GM23338 (cell line): ENCODE data around the gene TANC2. TPM values are rescaled to one million over a fixed set of nuclear protein-coding genes. Genes with fewer than 3 reads are reported as not detected.

ENCODE experiments used
- ATAC-seq: fragments of 200-7000 bp; cut with Tn5 transposase; 3 replicates; pipeline ENCODE4 v1.9.1; 2020
- DNase-seq: peaks from one replicate; pipeline ENCODE4 v3.0.0-alpha.2; 2015; ENCODE audit warnings: low spot score
- H2AFZ ChIP-seq: fragments of 200-600 bp; sonication (generic); 2 replicates; pipeline ENCODE4 v1.8.0; 2016; ENCODE audit warnings: antibody characterized with exemption, mild to moderate bottlenecking, moderate library complexity
- H3F3A ChIP-seq: fragments of 200-600 bp; sonication (generic); replicated peaks from 2 replicates; pipeline ENCODE4 v1.8.0; 2017; ENCODE audit warnings: antibody characterized with exemption, mixed run types, low read depth
- H3K27ac ChIP-seq: fragments of 200-600 bp; sonication (generic); 2 replicates; pipeline ENCODE4 v1.6.1; 2016; ENCODE audit warnings: low read depth
- H3K27me3 ChIP-seq: fragments of 200-600 bp; sonication (generic); 2 replicates; pipeline ENCODE4 v1.8.0; 2016; ENCODE audit warnings: mild to moderate bottlenecking, mixed run types, moderate library complexity; ENCODE audit not compliant: insufficient read depth
- H3K36me3 ChIP-seq: fragments of 200-600 bp; sonication (generic); 2 replicates; pipeline ENCODE4 v1.8.0; 2016; ENCODE audit warnings: mild to moderate bottlenecking; ENCODE audit not compliant: insufficient read depth
- H3K4me1 ChIP-seq: fragments of 200-600 bp; sonication (generic); 2 replicates; pipeline ENCODE4 v1.8.0; 2016; ENCODE audit warnings: mild to moderate bottlenecking, moderate library complexity; ENCODE audit not compliant: insufficient read depth
- H3K4me2 ChIP-seq: fragments of 200-600 bp; sonication (generic); 2 replicates; pipeline ENCODE4 v1.7.1; 2017; ENCODE audit warnings: mixed run types
- H3K4me3 ChIP-seq: fragments of 200-600 bp; sonication (generic); 2 replicates; pipeline ENCODE4 v1.6.1; 2016; ENCODE audit warnings: mixed run types
- H3K79me2 ChIP-seq: fragments of 200-600 bp; sonication (generic); replicated peaks from 2 replicates; pipeline ENCODE4 v1.8.0; 2017; ENCODE audit warnings: mild to moderate bottlenecking; ENCODE audit not compliant: insufficient read depth
- H3K9me2 ChIP-seq: fragments of 200-600 bp; sonication (generic); 2 replicates; pipeline ENCODE4 v1.8.0; 2017; ENCODE audit not compliant: insufficient read depth
- H4K20me1 ChIP-seq: fragments of 200-600 bp; sonication (generic); replicated peaks from 2 replicates; pipeline ENCODE4 v1.8.0; 2017; ENCODE audit warnings: mild to moderate bottlenecking; ENCODE audit not compliant: insufficient read depth
- H3K27ac Mint-ChIP-seq: 2 replicates; pipeline ENCODE4 v1.8.0; 2020; ENCODE audit warnings: inconsistent platforms, mild to moderate bottlenecking, moderate library complexity, mixed read lengths
- H3K27me3 Mint-ChIP-seq: 3 replicates; pipeline ENCODE4 v1.8.0; 2022; ENCODE audit warnings: low read depth, mild to moderate bottlenecking, moderate library complexity, mixed read lengths, inconsistent platforms; ENCODE audit not compliant: insufficient read depth, poor library complexity
- H3K36me3 Mint-ChIP-seq: 3 replicates; pipeline ENCODE4 v1.8.0; 2021; ENCODE audit warnings: low read depth, mild to moderate bottlenecking, inconsistent platforms, moderate library complexity, mixed read lengths
- H3K4me1 Mint-ChIP-seq: 3 replicates; pipeline ENCODE4 v1.8.0; 2020; ENCODE audit warnings: mild to moderate bottlenecking, inconsistent platforms, mixed read lengths
- H3K4me3 Mint-ChIP-seq: 3 replicates; pipeline ENCODE4 v1.8.0; 2021; ENCODE audit warnings: moderate library complexity, mild to moderate bottlenecking, inconsistent platforms, mixed read lengths
- H3K9me3 Mint-ChIP-seq: 3 replicates; pipeline ENCODE4 v1.8.0; 2020; ENCODE audit warnings: moderate library complexity, mild to moderate bottlenecking, inconsistent platforms, mixed read lengths
- CREB1 ChIP-seq: fragments of 250-450 bp; sonication (Bioruptor Pico); IDR thresholded peaks from 2 replicates; pipeline ENCODE4 v1.5.0; 2020; ENCODE audit warnings: low read depth, mild to moderate bottlenecking, moderate library complexity
- ETS1 ChIP-seq: IDR thresholded peaks from 2 replicates; pipeline ENCODE4 v1.6.1; 2016; ENCODE audit warnings: antibody characterized with exemption
- EZH2 ChIP-seq: fragments of 200-600 bp; sonication (generic); IDR thresholded peaks from one replicate; pipeline ENCODE4 v1.8.0; 2017; ENCODE audit warnings: antibody characterized with exemption, mild to moderate bottlenecking, low read depth; ENCODE audit not compliant: unreplicated experiment
- EZH2phosphoT487 ChIP-seq: fragments of 200-600 bp; sonication (generic); IDR thresholded peaks from one replicate; pipeline ENCODE4 v1.8.1; 2018; ENCODE audit warnings: antibody characterized with exemption; ENCODE audit not compliant: unreplicated experiment
- JUNB ChIP-seq: IDR thresholded peaks from one replicate; pipeline ENCODE4 v1.6.1; 2016; ENCODE audit warnings: antibody characterized with exemption; ENCODE audit not compliant: unreplicated experiment
- NANOG ChIP-seq: IDR thresholded peaks from 2 replicates; pipeline ENCODE4 v1.6.1; 2016; ENCODE audit warnings: antibody characterized with exemption, borderline replicate concordance
- POLR2AphosphoS5 ChIP-seq: IDR thresholded peaks from 2 replicates; pipeline ENCODE4 v1.6.1; 2016; ENCODE audit warnings: antibody characterized with exemption, low read depth
- REST ChIP-seq: IDR thresholded peaks from one replicate; pipeline ENCODE4 v1.6.1; 2018; ENCODE audit warnings: antibody characterized with exemption; ENCODE audit not compliant: unreplicated experiment
- STAT1 ChIP-seq: IDR thresholded peaks from one replicate; pipeline ENCODE4 v1.6.1; 2016; ENCODE audit warnings: antibody characterized with exemption; ENCODE audit not compliant: unreplicated experiment
- ZNF114 ChIP-seq: fragments of 250-450 bp; sonication (Bioruptor Pico); IDR thresholded peaks from 2 replicates; pipeline ENCODE4 v1.5.0; 2020; ENCODE audit warnings: mild to moderate bottlenecking, moderate library complexity
- ZNF331 ChIP-seq: fragments of 250-450 bp; sonication (Bioruptor Pico); IDR thresholded peaks from 2 replicates; pipeline ENCODE4 v1.5.0; 2020; ENCODE audit warnings: low read depth, mild to moderate bottlenecking, moderate library complexity
- polyA plus RNA-seq: library from polyadenylated mRNA; unstranded; fragments of >200 nt; fragmentation: Nextera tagmentation; extraction: Ambion mirVana; gene quantifications from 2 replicates; pipeline ENCODE4 v1.2.1, GENCODE V29; 2016
- total RNA-seq: library from RNA; depleted of rRNA; stranded (reverse); fragments of >200 nt; shearing (Covaris generic); gene quantifications from 2 replicates; pipeline ENCODE4 v1.2.3, GENCODE V29; 2014
- TF ChIP-seq, protein P1 (sequence below): fragments of 250-450 bp; sonication (Bioruptor Pico); IDR thresholded peaks from 2 replicates; pipeline ENCODE4 v1.5.0; 2020; ENCODE audit warnings: mild to moderate bottlenecking, moderate library complexity
- TF ChIP-seq, protein P2 (sequence below), 2 experiments: fragments of 200-600 bp in 1 of 2; sonication (generic) in 1 of 2; conservative IDR thresholded peaks; 2 replicates each; pipeline versions ENCODE4 v1.5.1 to v1.6.1; 2016 to 2017; ENCODE audit warnings: antibody characterized with exemption in 2 of 2, low read depth in 2 of 2, mild to moderate bottlenecking in 2 of 2, moderate library complexity in 1 of 2

The TANC2 gene
- total and polyA plus RNA-seq, 2 experiments from 2014 or later, result 1.7 to 5.9 TPM

- no peak overlapping the region for H3K27ac Mint-ChIP-seq
- Histone ChIP-seq H3K4me2 (peak overlapping the region; percentile 94), H3F3A (0 out of 2 replicates have a peak, but pooled peaks cover 3% of the 10 kb centered on the region), H3K4me1 (peaks cover 17% of the 10 kb centered on the region), H3K27me3 (peaks cover 36% of the 10 kb centered on the region), H3K79me2 (no peaks in the 10 kb centered on the region; the same call in none of the 2 replicates), H3K27ac (no peak overlapping the region), H3K4me3 (peak overlapping the region; percentile 76), H4K20me1 (no peaks in the 10 kb centered on the region; the same call in 1 of the 2 replicates), H3K9me2 (no peaks in the 10 kb centered on the region), H3K36me3 (no peaks in the 10 kb centered on the region), H2AFZ (peak overlapping the region; percentile 87)
- ATAC-seq (peak; percentile 60), DNase-seq (peak; percentile 30)
- H3K4me1 Mint-ChIP-seq, result peaks cover 29% of the 10 kb centered on the region
- no peaks in the 10 kb centered on the region; the same call in 1 of the 3 replicates for H3K36me3 Mint-ChIP-seq
- TF ChIP-seq ZNF331 (CRISPR knock-in tag) (no peak), CREB1 (CRISPR knock-in tag) (no peak), EZH2 (no peak), ETS1 (no peak), ZNF114 (CRISPR knock-in tag) (no peak), EZH2phosphoT487 (no peak), POLR2AphosphoS5 (no peak), NANOG (no peak), REST (no peak), JUNB (no peak), STAT1 (no peak)
- TF ChIP-seq, protein P1, sequence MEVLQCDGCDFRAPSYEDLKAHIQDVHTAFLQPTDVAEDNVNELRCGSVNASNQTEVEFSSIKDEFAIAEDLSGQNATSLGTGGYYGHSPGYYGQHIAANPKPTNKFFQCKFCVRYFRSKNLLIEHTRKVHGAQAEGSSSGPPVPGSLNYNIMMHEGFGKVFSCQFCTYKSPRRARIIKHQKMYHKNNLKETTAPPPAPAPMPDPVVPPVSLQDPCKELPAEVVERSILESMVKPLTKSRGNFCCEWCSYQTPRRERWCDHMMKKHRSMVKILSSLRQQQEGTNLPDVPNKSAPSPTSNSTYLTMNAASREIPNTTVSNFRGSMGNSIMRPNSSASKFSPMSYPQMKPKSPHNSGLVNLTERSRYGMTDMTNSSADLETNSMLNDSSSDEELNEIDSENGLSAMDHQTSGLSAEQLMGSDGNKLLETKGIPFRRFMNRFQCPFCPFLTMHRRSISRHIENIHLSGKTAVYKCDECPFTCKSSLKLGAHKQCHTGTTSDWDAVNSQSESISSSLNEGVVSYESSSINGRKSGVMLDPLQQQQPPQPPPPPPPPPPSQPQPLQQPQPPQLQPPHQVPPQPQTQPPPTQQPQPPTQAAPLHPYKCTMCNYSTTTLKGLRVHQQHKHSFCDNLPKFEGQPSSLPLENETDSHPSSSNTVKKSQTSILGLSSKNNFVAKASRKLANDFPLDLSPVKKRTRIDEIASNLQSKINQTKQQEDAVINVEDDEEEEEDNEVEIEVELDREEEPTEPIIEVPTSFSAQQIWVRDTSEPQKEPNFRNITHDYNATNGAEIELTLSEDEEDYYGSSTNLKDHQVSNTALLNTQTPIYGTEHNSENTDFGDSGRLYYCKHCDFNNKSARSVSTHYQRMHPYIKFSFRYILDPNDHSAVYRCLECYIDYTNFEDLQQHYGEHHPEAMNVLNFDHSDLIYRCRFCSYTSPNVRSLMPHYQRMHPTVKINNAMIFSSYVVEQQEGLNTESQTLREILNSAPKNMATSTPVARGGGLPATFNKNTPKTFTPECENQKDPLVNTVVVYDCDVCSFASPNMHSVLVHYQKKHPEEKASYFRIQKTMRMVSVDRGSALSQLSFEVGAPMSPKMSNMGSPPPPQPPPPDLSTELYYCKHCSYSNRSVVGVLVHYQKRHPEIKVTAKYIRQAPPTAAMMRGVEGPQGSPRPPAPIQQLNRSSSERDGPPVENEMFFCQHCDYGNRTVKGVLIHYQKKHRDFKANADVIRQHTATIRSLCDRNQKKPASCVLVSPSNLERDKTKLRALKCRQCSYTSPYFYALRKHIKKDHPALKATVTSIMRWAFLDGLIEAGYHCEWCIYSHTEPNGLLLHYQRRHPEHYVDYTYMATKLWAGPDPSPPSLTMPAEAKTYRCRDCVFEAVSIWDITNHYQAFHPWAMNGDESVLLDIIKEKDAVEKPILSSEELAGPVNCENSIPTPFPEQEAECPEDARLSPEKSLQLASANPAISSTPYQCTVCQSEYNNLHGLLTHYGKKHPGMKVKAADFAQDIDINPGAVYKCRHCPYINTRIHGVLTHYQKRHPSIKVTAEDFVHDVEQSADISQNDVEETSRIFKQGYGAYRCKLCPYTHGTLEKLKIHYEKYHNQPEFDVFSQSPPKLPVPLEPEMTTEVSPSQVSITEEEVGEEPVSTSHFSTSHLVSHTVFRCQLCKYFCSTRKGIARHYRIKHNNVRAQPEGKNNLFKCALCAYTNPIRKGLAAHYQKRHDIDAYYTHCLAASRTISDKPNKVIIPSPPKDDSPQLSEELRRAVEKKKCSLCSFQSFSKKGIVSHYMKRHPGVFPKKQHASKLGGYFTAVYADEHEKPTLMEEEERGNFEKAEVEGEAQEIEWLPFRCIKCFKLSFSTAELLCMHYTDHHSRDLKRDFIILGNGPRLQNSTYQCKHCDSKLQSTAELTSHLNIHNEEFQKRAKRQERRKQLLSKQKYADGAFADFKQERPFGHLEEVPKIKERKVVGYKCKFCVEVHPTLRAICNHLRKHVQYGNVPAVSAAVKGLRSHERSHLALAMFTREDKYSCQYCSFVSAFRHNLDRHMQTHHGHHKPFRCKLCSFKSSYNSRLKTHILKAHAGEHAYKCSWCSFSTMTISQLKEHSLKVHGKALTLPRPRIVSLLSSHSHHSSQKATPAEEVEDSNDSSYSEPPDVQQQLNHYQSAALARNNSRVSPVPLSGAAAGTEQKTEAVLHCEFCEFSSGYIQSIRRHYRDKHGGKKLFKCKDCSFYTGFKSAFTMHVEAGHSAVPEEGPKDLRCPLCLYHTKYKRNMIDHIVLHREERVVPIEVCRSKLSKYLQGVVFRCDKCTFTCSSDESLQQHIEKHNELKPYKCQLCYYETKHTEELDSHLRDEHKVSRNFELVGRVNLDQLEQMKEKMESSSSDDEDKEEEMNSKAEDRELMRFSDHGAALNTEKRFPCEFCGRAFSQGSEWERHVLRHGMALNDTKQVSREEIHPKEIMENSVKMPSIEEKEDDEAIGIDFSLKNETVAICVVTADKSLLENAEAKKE, result no peak
- TF ChIP-seq, protein P2, sequence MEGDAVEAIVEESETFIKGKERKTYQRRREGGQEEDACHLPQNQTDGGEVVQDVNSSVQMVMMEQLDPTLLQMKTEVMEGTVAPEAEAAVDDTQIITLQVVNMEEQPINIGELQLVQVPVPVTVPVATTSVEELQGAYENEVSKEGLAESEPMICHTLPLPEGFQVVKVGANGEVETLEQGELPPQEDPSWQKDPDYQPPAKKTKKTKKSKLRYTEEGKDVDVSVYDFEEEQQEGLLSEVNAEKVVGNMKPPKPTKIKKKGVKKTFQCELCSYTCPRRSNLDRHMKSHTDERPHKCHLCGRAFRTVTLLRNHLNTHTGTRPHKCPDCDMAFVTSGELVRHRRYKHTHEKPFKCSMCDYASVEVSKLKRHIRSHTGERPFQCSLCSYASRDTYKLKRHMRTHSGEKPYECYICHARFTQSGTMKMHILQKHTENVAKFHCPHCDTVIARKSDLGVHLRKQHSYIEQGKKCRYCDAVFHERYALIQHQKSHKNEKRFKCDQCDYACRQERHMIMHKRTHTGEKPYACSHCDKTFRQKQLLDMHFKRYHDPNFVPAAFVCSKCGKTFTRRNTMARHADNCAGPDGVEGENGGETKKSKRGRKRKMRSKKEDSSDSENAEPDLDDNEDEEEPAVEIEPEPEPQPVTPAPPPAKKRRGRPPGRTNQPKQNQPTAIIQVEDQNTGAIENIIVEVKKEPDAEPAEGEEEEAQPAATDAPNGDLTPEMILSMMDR (conservative IDR thresholded peaks at IDR 0.05; ENCODE audit: low read depth in 2 of 2), result no peak
- peaks cover 20% of the 10 kb centered on the region for H3K27me3 Mint-ChIP-seq
- peak overlapping the region; percentile 86 for H3K4me3 Mint-ChIP-seq
- H3K9me3 Mint-ChIP-seq, result peaks cover 8% of the 10 kb centered on the region; the same call in 2 of the 3 replicates
Observed at GRCh38 chr17:62966426-62967204, 580 bp downstream of the TANC2 start.
